Activated T-helper 17 cell treated with anti-CD3 and anti-CD28 coated beads, Interleukin-2, amount 50 U/mL, for 72 hours (primary cell): ENCODE results near the gene RPP21. TPM values are rescaled to one million over a fixed set of nuclear protein-coding genes. Genes with fewer than 3 reads are reported as not detected.

Experiments
- ATAC-seq: fragments of 150-1000 bp; cut with Tn5 transposase; replicated peaks from 2 replicates; pipeline ENCODE4 v1.10.0; 2021; ENCODE audit warnings: mild to moderate bottlenecking, moderate library complexity
- H3K27ac Mint-ChIP-seq: one replicate; pipeline ENCODE4 v1.8.0; 2022; ENCODE audit warnings: mixed read lengths
- H3K27me3 Mint-ChIP-seq: one replicate; pipeline ENCODE4 v1.8.0; 2022; ENCODE audit warnings: mixed read lengths
- H3K36me3 Mint-ChIP-seq: one replicate; pipeline ENCODE4 v1.8.0; 2022; ENCODE audit warnings: low read depth, mild to moderate bottlenecking, mixed read lengths
- H3K4me1 Mint-ChIP-seq: one replicate; pipeline ENCODE4 v1.8.0; 2022; ENCODE audit warnings: mixed read lengths
- H3K4me3 Mint-ChIP-seq: one replicate; pipeline ENCODE4 v1.8.0; 2022; ENCODE audit warnings: mild to moderate bottlenecking, mixed read lengths
- H3K9me3 Mint-ChIP-seq: one replicate; pipeline ENCODE4 v1.8.0; 2022; ENCODE audit warnings: mixed read lengths
- total RNA-seq, 2 donors: library from RNA; stranded (reverse); gene quantifications; one replicate each; pipeline ENCODE4 v1.2.3, GENCODE V29; 2022

The RPP21 gene
- total RNA-seq, 2 donors from 2014 or later, result 20.8 to 22.9 TPM

- Mint-ChIP-seq H3K4me3 (no peak overlapping the region), H3K4me1 (no peaks in the 10 kb centered on the region), H3K36me3 (no peaks in the 10 kb centered on the region), H3K9me3 (no peaks in the 10 kb centered on the region), H3K27me3 (peaks cover 43% of the 10 kb centered on the region), H3K27ac (no peak overlapping the region)
- ATAC-seq, result no peak
Measured at GRCh38 chr6:30380464-30380863, 35.5 kb downstream of the RPP21 start.

GRCh38 chr6:30386166-30386565, 41.2 kb downstream of the RPP21 start:
- Mint-ChIP-seq H3K27me3 (peaks cover 70% of the 10 kb centered on the region), H3K4me1 (no peaks in the 10 kb centered on the region), H3K4me3 (no peak overlapping the region), H3K27ac (no peak overlapping the region), H3K36me3 (no peaks in the 10 kb centered on the region), H3K9me3 (no peaks in the 10 kb centered on the region)
- ATAC-seq, result no peak

- no peak overlapping the region for H3K27ac Mint-ChIP-seq
- H3K4me1 Mint-ChIP-seq, result no peaks in the 10 kb centered on the region
- H3K36me3 Mint-ChIP-seq, result no peaks in the 10 kb centered on the region
- no peak overlapping the region for H3K4me3 Mint-ChIP-seq
- peaks cover 57% of the 10 kb centered on the region for H3K27me3 Mint-ChIP-seq
- ATAC-seq, result no peak
- no peaks in the 10 kb centered on the region for H3K9me3 Mint-ChIP-seq
Measured at GRCh38 chr6:30391240-30391639, 46.3 kb downstream of the RPP21 start.

- no peaks in the 10 kb centered on the region for H3K36me3 Mint-ChIP-seq
- ATAC-seq, result no peak
- H3K27me3 Mint-ChIP-seq, result peaks cover 42% of the 10 kb centered on the region
- no peaks in the 10 kb centered on the region for H3K9me3 Mint-ChIP-seq
- H3K27ac Mint-ChIP-seq, result no peak overlapping the region
- H3K4me1 Mint-ChIP-seq, result no peaks in the 10 kb centered on the region
- H3K4me3 Mint-ChIP-seq, result no peak overlapping the region
Measured at GRCh38 chr6:30394139-30394538, 49.2 kb downstream of the RPP21 start.

Other genes starting within 250 kb of the RPP21 start
- not detected for gene TRIM31, start 232.1 kb upstream of the RPP21 start, total RNA-seq
- gene TRIM40, start 209.0 kb upstream of the RPP21 start, total RNA-seq, result not detected
- under 1 TPM in 1 of 2 donors, not detected in 1; 0.16 TPM for gene TRIM10, start 183.9 kb upstream of the RPP21 start, total RNA-seq
- not detected for gene TRIM15, start 181.6 kb upstream of the RPP21 start, total RNA-seq
- 10 to 100 TPM; 37.6 to 67.0 TPM for gene TRIM26, start 131.8 kb upstream of the RPP21 start, total RNA-seq
- gene TRIM39, start 18.2 kb upstream of the RPP21 start, total RNA-seq, result 10 to 100 TPM; 12.4 to 16.1 TPM
- 100 to 1,000 TPM; 362 to 675 TPM for gene HLA-E, start 144.4 kb downstream of the RPP21 start, total RNA-seq
- 100 to 1,000 TPM; 102 to 117 TPM for gene GNL1, start 211.3 kb downstream of the RPP21 start, total RNA-seq
- gene PRR3, start 212.1 kb downstream of the RPP21 start, total RNA-seq, result 10 to 100 TPM; 22.1 to 23.1 TPM
- gene ABCF1, start 226.3 kb downstream of the RPP21 start, total RNA-seq, result 10 to 100 TPM; 65.0 to 98.2 TPM